Naive thymus-derived CD4-positive, alpha-beta T cell (primary cell): ENCODE data around the gene ADAMTS16. TPM values are rescaled to one million over a fixed set of nuclear protein-coding genes. Genes with fewer than 3 reads are reported as not detected.

Experiments
- ATAC-seq: fragments of 150-1000 bp; cut with Tn5 transposase; 2 replicates; pipeline ENCODE4 v1.10.0; 2021; ENCODE audit warnings: mild to moderate bottlenecking, moderate library complexity
- CTCF ChIA-PET: fragments of 350-600 bp; sonication (Branson Sonifier 250); formaldehyde crosslinking; loops from one replicate; lab custom pipeline; 2021; ENCODE audit warnings: antibody characterized with exemption; lab: Charles Lee
- POLR2A ChIA-PET: fragments of 350-600 bp; sonication (Branson Sonifier 250); formaldehyde crosslinking; loops from one replicate; lab custom pipeline; 2021; ENCODE audit warnings: antibody characterized with exemption, inconsistent platforms; lab: Charles Lee
- DNase-seq, 9 donors: peaks; one replicate each; pipeline versions ENCODE4 v3.0.0 to v3.0.0-alpha.2; 2020 to 2022; ENCODE audit warnings: mixed read lengths in 1 of 9
- H3K27ac ChIP-seq: one replicate; pipeline ENCODE4 v1.7.0; 2013; ENCODE audit warnings: mild to moderate bottlenecking, low read depth, low read length, moderate library complexity
- H3K27me3 ChIP-seq, 2 donors: one replicate each; pipeline ENCODE4 v1.7.0; 2013; ENCODE audit warnings: low read length in 2 of 2, mild to moderate bottlenecking in 2 of 2, moderate library complexity in 2 of 2; ENCODE audit not compliant: control insufficient read depth in 2 of 2, insufficient read depth in 2 of 2
- H3K36me3 ChIP-seq, 3 experiments: 1 replicate in 2 of 3; 2 replicates in 1 of 3; pipeline ENCODE4 v1.7.0; 2013; ENCODE audit warnings: low read length in 3 of 3, mild to moderate bottlenecking in 3 of 3, moderate library complexity in 1 of 3; ENCODE audit not compliant: insufficient read depth in 3 of 3, control insufficient read depth in 2 of 3
- H3K4me1 ChIP-seq, 2 donors: one replicate each; pipeline ENCODE4 v1.7.0; 2013; ENCODE audit warnings: low read length in 2 of 2, mild to moderate bottlenecking in 2 of 2, moderate library complexity in 1 of 2; ENCODE audit not compliant: control insufficient read depth in 2 of 2, insufficient read depth in 2 of 2
- H3K4me3 ChIP-seq: 2 replicates; pipeline ENCODE4 v1.7.0; 2013; ENCODE audit warnings: mild to moderate bottlenecking, low read length
- H3K9me3 ChIP-seq, 3 experiments: 1 replicate in 2 of 3; 2 replicates in 1 of 3; pipeline ENCODE4 v1.7.0; 2013; ENCODE audit warnings: low read length in 3 of 3; ENCODE audit not compliant: control insufficient read depth in 2 of 3
- H3K27ac Mint-ChIP-seq, 9 donors: one replicate each; pipeline ENCODE4 v1.8.0; 2020 to 2022; ENCODE audit warnings: mixed read lengths in 9 of 9, mild to moderate bottlenecking in 8 of 9, moderate library complexity in 5 of 9, inconsistent platforms in 2 of 9
- H3K27me3 Mint-ChIP-seq, 5 donors: one replicate each; pipeline ENCODE4 v1.8.0; 2021 to 2022; ENCODE audit warnings: mixed read lengths in 5 of 5, mild to moderate bottlenecking in 1 of 5
- H3K36me3 Mint-ChIP-seq, 5 donors: one replicate each; pipeline ENCODE4 v1.8.0; 2020 to 2022; ENCODE audit warnings: mixed read lengths in 5 of 5, mild to moderate bottlenecking in 3 of 5, inconsistent platforms in 1 of 5
- H3K4me1 Mint-ChIP-seq, 7 donors: one replicate each; pipeline ENCODE4 v1.8.0; 2020 to 2022; ENCODE audit warnings: mixed read lengths in 7 of 7, mild to moderate bottlenecking in 3 of 7, inconsistent platforms in 1 of 7
- H3K4me3 Mint-ChIP-seq, 10 donors: one replicate each; pipeline ENCODE4 v1.8.0; 2020 to 2022; ENCODE audit warnings: mild to moderate bottlenecking in 10 of 10, mixed read lengths in 10 of 10, moderate library complexity in 6 of 10, inconsistent platforms in 2 of 10
- H3K9me3 Mint-ChIP-seq, 11 donors: one replicate each; pipeline ENCODE4 v1.8.0; 2020 to 2022; ENCODE audit warnings: mixed read lengths in 11 of 11, mild to moderate bottlenecking in 4 of 11, inconsistent platforms in 1 of 11, moderate library complexity in 1 of 11
- intact Hi-C, 2 donors: fragments of 100-400 bp; cut with micrococcal nuclease; formaldehyde crosslinking; loops; one replicate each; pipeline ENCODE4 v1.15.1; 2023
- polyA plus RNA-seq, 2 donors: library from polyadenylated mRNA; unstranded; fragments of 300-500 nt; fragmentation: Illumina TruSeq; gene quantifications; one replicate each; pipeline ENCODE4 v1.2.3, GENCODE V29; 2021
- total RNA-seq, 6 experiments: library from RNA in 5 of 6; stranded (reverse) in 5 of 6; gene quantifications; 1 replicate in 5 of 6; 2 replicates in 1 of 6; pipeline ENCODE4 v1.2.3 and lab custom pipeline; 2021 to 2026

The ADAMTS16 gene
- total and polyA plus RNA-seq, 7 experiments from 2014 or later = not detected

- DNase-seq (no peak), ATAC-seq (no peak)
- Histone ChIP-seq H3K4me3 (no peak overlapping the region), H3K4me1 (no peaks in the 10 kb centered on the region), H3K9me3 (no peaks in the 10 kb centered on the region), H3K36me3 (no peaks in the 10 kb centered on the region), H3K27ac (no peak overlapping the region), H3K27me3 (no peaks in the 10 kb centered on the region)
- Mint-ChIP-seq H3K4me3 (no peak overlapping the region), H3K27me3 (peaks cover 0 to 25% (median 4%) of the 10 kb centered on the region in 5 donors), H3K4me1 (no peaks in the 10 kb centered on the region), H3K9me3 (peaks cover 0 to 6% (median 0%) of the 10 kb centered on the region in 11 donors), H3K36me3 (no peaks in the 10 kb centered on the region), H3K27ac (no peak overlapping the region)
- ChIA-PET POLR2A (no interaction called here), CTCF (no interaction called here)
- intact Hi-C loops = no loop called here
These were observed 124.6 kb downstream of the ADAMTS16 start for GRCh38 chr5:5264727-5265126.

GRCh38 chr5:5266297-5266696 lies 126.2 kb downstream of the ADAMTS16 start:
- POLR2A ChIA-PET = no interaction called here
- Histone ChIP-seq H3K36me3 (no peaks in the 10 kb centered on the region), H3K9me3 (no peaks in the 10 kb centered on the region), H3K4me1 (no peaks in the 10 kb centered on the region), H3K4me3 (no peak overlapping the region), H3K27ac (no peak overlapping the region), H3K27me3 (no peaks in the 10 kb centered on the region)
- H3K27ac Mint-ChIP-seq = no peak overlapping the region
- CTCF ChIA-PET = interaction anchor here (0.6 kb wide), 1 partner anchor 41 kb away, joined by 4 read pairs; no protein-coding TSS in a partner anchor
- ATAC-seq (no peak), DNase-seq (no peak)
- H3K36me3 Mint-ChIP-seq = no peaks in the 10 kb centered on the region
- H3K9me3 Mint-ChIP-seq = peaks cover 0 to 12% (median 0%) of the 10 kb centered on the region in 11 donors
- no peak overlapping the region for H3K4me3 Mint-ChIP-seq
- intact Hi-C loops = no loop called here
- H3K4me1 Mint-ChIP-seq = no peaks in the 10 kb centered on the region
- H3K27me3 Mint-ChIP-seq = peaks cover 0 to 30% (median 4%) of the 10 kb centered on the region in 5 donors

- Mint-ChIP-seq H3K9me3 (peaks cover 0 to 12% (median 0%) of the 10 kb centered on the region in 11 donors), H3K4me3 (no peak overlapping the region), H3K4me1 (no peaks in the 10 kb centered on the region), H3K27me3 (peaks cover 0 to 28% (median 0%) of the 10 kb centered on the region in 5 donors), H3K36me3 (no peaks in the 10 kb centered on the region), H3K27ac (no peak overlapping the region)
- intact Hi-C loops = no loop called here
- Histone ChIP-seq H3K4me1 (no peaks in the 10 kb centered on the region), H3K27ac (no peak overlapping the region), H3K4me3 (no peak overlapping the region), H3K9me3 (no peaks in the 10 kb centered on the region), H3K27me3 (no peaks in the 10 kb centered on the region), H3K36me3 (no peaks in the 10 kb centered on the region)
- CTCF ChIA-PET = no interaction called here
- ATAC-seq (no peak), DNase-seq (no peak)
- POLR2A ChIA-PET = no interaction called here
These were observed 130.0 kb downstream of the ADAMTS16 start for GRCh38 chr5:5270161-5270560.

- no peak overlapping the region for H3K4me3 ChIP-seq
- no peaks in the 10 kb centered on the region for H3K27me3 ChIP-seq
- H3K27ac ChIP-seq = no peak overlapping the region
- Mint-ChIP-seq H3K27ac (no peak overlapping the region), H3K9me3 (peaks cover 0 to 12% (median 0%) of the 10 kb centered on the region in 11 donors), H3K4me1 (no peaks in the 10 kb centered on the region), H3K4me3 (no peak overlapping the region), H3K36me3 (no peaks in the 10 kb centered on the region), H3K27me3 (peaks cover 0 to 23% (median 3%) of the 10 kb centered on the region in 5 donors)
- POLR2A ChIA-PET = no interaction called here
- DNase-seq = no peak
- ATAC-seq = no peak
- intact Hi-C loops = no loop called here
- no peaks in the 10 kb centered on the region for H3K36me3 ChIP-seq
- no peaks in the 10 kb centered on the region for H3K4me1 ChIP-seq
- CTCF ChIA-PET = no interaction called here
- H3K9me3 ChIP-seq = no peaks in the 10 kb centered on the region
These were observed 131.0 kb downstream of the ADAMTS16 start for GRCh38 chr5:5270958-5271785.

- no peaks in the 10 kb centered on the region for H3K4me1 Mint-ChIP-seq
- H3K4me3 Mint-ChIP-seq = no peak overlapping the region
- DNase-seq = no peak
These were observed 131.7 kb downstream of the ADAMTS16 start for GRCh38 chr5:5271786-5272321.

GRCh38 chr5:5273398-5273797 lies 133.3 kb downstream of the ADAMTS16 start:
- Mint-ChIP-seq H3K4me1 (no peaks in the 10 kb centered on the region), H3K27me3 (peaks cover 0 to 16% (median 4%) of the 10 kb centered on the region in 5 donors), H3K4me3 (no peak overlapping the region), H3K9me3 (peaks cover 0 to 12% (median 0%) of the 10 kb centered on the region in 11 donors), H3K27ac (no peak overlapping the region), H3K36me3 (no peaks in the 10 kb centered on the region)
- H3K36me3 ChIP-seq = no peaks in the 10 kb centered on the region
- H3K4me1 ChIP-seq = no peaks in the 10 kb centered on the region
- ChIA-PET POLR2A (no interaction called here), CTCF (no interaction called here)
- no peak overlapping the region for H3K4me3 ChIP-seq
- no peak overlapping the region for H3K27ac ChIP-seq
- H3K9me3 ChIP-seq = no peaks in the 10 kb centered on the region
- no peak for DNase-seq
- intact Hi-C loops = no loop called here
- no peaks in the 10 kb centered on the region for H3K27me3 ChIP-seq
- ATAC-seq = no peak

More at GRCh38 chr5:5271786-5272321, 131.7 kb downstream of the ADAMTS16 start:
- no peak overlapping the region for H3K27ac Mint-ChIP-seq
- ATAC-seq = no peak
- intact Hi-C loops = no loop called here
- H3K27me3 ChIP-seq = no peaks in the 10 kb centered on the region
- H3K36me3 ChIP-seq = no peaks in the 10 kb centered on the region
- peaks cover 0 to 12% (median 0%) of the 10 kb centered on the region in 11 donors for H3K9me3 Mint-ChIP-seq
- no peaks in the 10 kb centered on the region for H3K4me1 ChIP-seq
- H3K27me3 Mint-ChIP-seq = peaks cover 0 to 26% (median 5%) of the 10 kb centered on the region in 5 donors
- H3K36me3 Mint-ChIP-seq = no peaks in the 10 kb centered on the region
- no peaks in the 10 kb centered on the region for H3K9me3 ChIP-seq
- H3K27ac ChIP-seq = no peak overlapping the region
- POLR2A ChIA-PET = no interaction called here
- no peak overlapping the region for H3K4me3 ChIP-seq
- CTCF ChIA-PET = no interaction called here
